WTC11 (cell line): ENCODE results near the gene ABCD2. TPM values are rescaled to one million over a fixed set of nuclear protein-coding genes. Genes with fewer than 3 reads are reported as not detected.

Experiments used
- ATAC-seq: fragments of 200-7000 bp; cut with Tn5 transposase; 2 replicates; pipeline ENCODE4 v1.10.0; 2021; ENCODE audit warnings: mild to moderate bottlenecking, moderate library complexity
- CTCF ChIA-PET: fragments of 300-600 bp; sonication (Branson Sonifier 250); formaldehyde crosslinking; loops from one replicate; lab custom pipeline; 2021; ENCODE audit warnings: antibody characterized with exemption; lab: Charles Lee
- POLR2A ChIA-PET: fragments of 350-600 bp; sonication (Branson Sonifier 250); formaldehyde crosslinking; loops from one replicate; lab custom pipeline; 2021; ENCODE audit warnings: antibody characterized with exemption; lab: Charles Lee
- DNase-seq: peaks from one replicate; pipeline ENCODE4 v3.0.0; 2021; ENCODE audit warnings: low spot score
- H3K27ac Mint-ChIP-seq: 2 replicates; pipeline ENCODE4 v1.8.0; 2021; ENCODE audit warnings: mixed read lengths
- H3K27me3 Mint-ChIP-seq: 2 replicates; pipeline ENCODE4 v1.8.0; 2021; ENCODE audit warnings: low read depth, mild to moderate bottlenecking, moderate library complexity, mixed read lengths
- H3K36me3 Mint-ChIP-seq: 2 replicates; pipeline ENCODE4 v1.8.0; 2021; ENCODE audit warnings: mixed read lengths
- H3K4me1 Mint-ChIP-seq: 2 replicates; pipeline ENCODE4 v1.8.0; 2022; ENCODE audit warnings: mixed read lengths
- H3K4me3 Mint-ChIP-seq: 2 replicates; pipeline ENCODE4 v1.8.0; 2021; ENCODE audit warnings: mild to moderate bottlenecking, moderate library complexity, mixed read lengths
- H3K9me3 Mint-ChIP-seq: 2 replicates; pipeline ENCODE4 v1.8.0; 2021; ENCODE audit warnings: mixed read lengths
- ETV6 ChIP-seq: sonication (generic); formaldehyde crosslinking; IDR thresholded peaks from 2 replicates; pipeline ENCODE4 v1.8.1; 2022; ENCODE audit warnings: mild to moderate bottlenecking, missing genetic modification reagents
- FOXJ3 ChIP-seq: sonication (generic); formaldehyde crosslinking; IDR thresholded peaks from 2 replicates; pipeline ENCODE4 v1.9.0; 2021; ENCODE audit warnings: missing genetic modification reagents, mild to moderate bottlenecking, borderline replicate concordance
- FOXK1 ChIP-seq: sonication (generic); formaldehyde crosslinking; IDR thresholded peaks from 2 replicates; pipeline ENCODE4 v1.8.0; 2022; ENCODE audit warnings: mild to moderate bottlenecking, moderate library complexity, missing genetic modification reagents
- GRHL2 ChIP-seq: fragments of 250-450 bp; sonication (Bioruptor Pico); IDR thresholded peaks from 2 replicates; pipeline ENCODE4 v1.8.0; 2022; ENCODE audit warnings: mild to moderate bottlenecking, moderate library complexity; ENCODE audit not compliant: insufficient replicate concordance, severe bottlenecking
- HMGA2 ChIP-seq: fragments of 250-450 bp; sonication (Bioruptor Pico); IDR thresholded peaks from 2 replicates; pipeline ENCODE4 v1.4.0; 2021; ENCODE audit warnings: mild to moderate bottlenecking, moderate library complexity
- NFATC4 ChIP-seq: fragments of 250-450 bp; sonication (Bioruptor Pico); IDR thresholded peaks from 2 replicates; pipeline ENCODE4 v1.9.0; 2021; ENCODE audit warnings: mild to moderate bottlenecking
- NR2C2 ChIP-seq: sonication (generic); formaldehyde crosslinking; IDR thresholded peaks from 2 replicates; pipeline ENCODE4 v1.8.0; 2022; ENCODE audit warnings: mild to moderate bottlenecking, missing genetic modification reagents
- SMAD3 ChIP-seq: sonication (generic); formaldehyde crosslinking; IDR thresholded peaks from 2 replicates; pipeline ENCODE4 v1.8.0; 2022; ENCODE audit warnings: missing genetic modification reagents, mild to moderate bottlenecking, borderline replicate concordance
- TCF7 ChIP-seq: sonication (generic); formaldehyde crosslinking; IDR thresholded peaks from 2 replicates; pipeline ENCODE4 v1.8.0; 2022; ENCODE audit warnings: mild to moderate bottlenecking, low read depth, missing genetic modification reagents, moderate library complexity
- TP53 ChIP-seq: sonication (generic); formaldehyde crosslinking; IDR thresholded peaks from 2 replicates; pipeline ENCODE4 v1.8.1; 2023; ENCODE audit warnings: mild to moderate bottlenecking, missing genetic modification reagents
- ZNF121 ChIP-seq: sonication (generic); formaldehyde crosslinking; IDR thresholded peaks from 2 replicates; pipeline ENCODE4 v1.8.0; 2023; ENCODE audit warnings: missing genetic modification reagents
- ZNF138 ChIP-seq: sonication (generic); formaldehyde crosslinking; conservative IDR thresholded peaks from 2 replicates; pipeline ENCODE4 v1.8.1; 2022; ENCODE audit warnings: mild to moderate bottlenecking, moderate library complexity, missing genetic modification reagents
- ZNF263 ChIP-seq: sonication (generic); formaldehyde crosslinking; IDR thresholded peaks from 2 replicates; pipeline ENCODE4 v1.8.1; 2022; ENCODE audit warnings: low read depth, mild to moderate bottlenecking, moderate library complexity, missing genetic modification reagents
- ZNF416 ChIP-seq: fragments of 250-450 bp; sonication (Bioruptor Pico); IDR thresholded peaks from 2 replicates; pipeline ENCODE4 v1.9.0; 2021; ENCODE audit warnings: mild to moderate bottlenecking, inconsistent platforms
- total RNA-seq: library from RNA; stranded (reverse); gene quantifications from 3 replicates; pipeline ENCODE4 v1.2.3, GENCODE V29; 2021
- TF ChIP-seq, protein P1 (sequence below): sonication (generic); formaldehyde crosslinking; IDR thresholded peaks from 2 replicates; pipeline ENCODE4 v1.8.0; 2022; ENCODE audit warnings: missing genetic modification reagents
- TF ChIP-seq, protein P2 (sequence below): sonication (generic); formaldehyde crosslinking; IDR thresholded peaks from 2 replicates; pipeline ENCODE4 v1.8.1; 2022; ENCODE audit warnings: low read depth, mild to moderate bottlenecking, moderate library complexity, missing genetic modification reagents, borderline replicate concordance
- TF ChIP-seq, protein P3 (sequence below): sonication (generic); formaldehyde crosslinking; IDR thresholded peaks from 2 replicates; pipeline ENCODE4 v1.8.0; 2022; ENCODE audit warnings: mild to moderate bottlenecking, missing genetic modification reagents
- TF ChIP-seq, protein P4 (sequence below): sonication (generic); formaldehyde crosslinking; conservative IDR thresholded peaks from 2 replicates; pipeline ENCODE4 v1.8.1; 2023; ENCODE audit warnings: mild to moderate bottlenecking, low read depth, missing genetic modification reagents, moderate library complexity
- TF ChIP-seq, protein P5 (sequence below): fragments of 250-450 bp; sonication (Bioruptor Pico); IDR thresholded peaks from 2 replicates; pipeline ENCODE4 v1.8.0; 2021; ENCODE audit warnings: mild to moderate bottlenecking

Gene ABCD2
- total RNA-seq, 1 experiment from 2014 or later: not detected

DNA sequence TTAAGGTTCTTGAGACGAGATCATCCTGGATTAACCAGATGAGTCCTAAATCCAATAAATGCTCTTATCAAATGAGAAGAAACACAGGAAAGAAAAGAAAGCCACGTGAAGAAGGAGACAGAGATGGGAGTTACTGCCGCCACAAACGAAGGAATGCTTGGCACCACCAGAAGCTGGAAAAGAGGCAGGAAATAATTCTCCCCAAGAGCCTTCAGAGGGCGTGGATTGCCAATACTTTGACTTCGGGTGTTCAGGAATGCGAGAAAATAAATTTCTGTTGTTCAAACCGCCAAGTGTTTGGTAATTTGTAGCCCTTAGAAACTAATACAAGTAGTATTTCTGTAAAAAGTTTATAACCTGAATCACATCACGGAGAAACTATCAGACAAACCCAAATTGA lies 31.3 kb downstream of the ABCD2 start (continued):
- TF ChIP-seq, protein P1, sequence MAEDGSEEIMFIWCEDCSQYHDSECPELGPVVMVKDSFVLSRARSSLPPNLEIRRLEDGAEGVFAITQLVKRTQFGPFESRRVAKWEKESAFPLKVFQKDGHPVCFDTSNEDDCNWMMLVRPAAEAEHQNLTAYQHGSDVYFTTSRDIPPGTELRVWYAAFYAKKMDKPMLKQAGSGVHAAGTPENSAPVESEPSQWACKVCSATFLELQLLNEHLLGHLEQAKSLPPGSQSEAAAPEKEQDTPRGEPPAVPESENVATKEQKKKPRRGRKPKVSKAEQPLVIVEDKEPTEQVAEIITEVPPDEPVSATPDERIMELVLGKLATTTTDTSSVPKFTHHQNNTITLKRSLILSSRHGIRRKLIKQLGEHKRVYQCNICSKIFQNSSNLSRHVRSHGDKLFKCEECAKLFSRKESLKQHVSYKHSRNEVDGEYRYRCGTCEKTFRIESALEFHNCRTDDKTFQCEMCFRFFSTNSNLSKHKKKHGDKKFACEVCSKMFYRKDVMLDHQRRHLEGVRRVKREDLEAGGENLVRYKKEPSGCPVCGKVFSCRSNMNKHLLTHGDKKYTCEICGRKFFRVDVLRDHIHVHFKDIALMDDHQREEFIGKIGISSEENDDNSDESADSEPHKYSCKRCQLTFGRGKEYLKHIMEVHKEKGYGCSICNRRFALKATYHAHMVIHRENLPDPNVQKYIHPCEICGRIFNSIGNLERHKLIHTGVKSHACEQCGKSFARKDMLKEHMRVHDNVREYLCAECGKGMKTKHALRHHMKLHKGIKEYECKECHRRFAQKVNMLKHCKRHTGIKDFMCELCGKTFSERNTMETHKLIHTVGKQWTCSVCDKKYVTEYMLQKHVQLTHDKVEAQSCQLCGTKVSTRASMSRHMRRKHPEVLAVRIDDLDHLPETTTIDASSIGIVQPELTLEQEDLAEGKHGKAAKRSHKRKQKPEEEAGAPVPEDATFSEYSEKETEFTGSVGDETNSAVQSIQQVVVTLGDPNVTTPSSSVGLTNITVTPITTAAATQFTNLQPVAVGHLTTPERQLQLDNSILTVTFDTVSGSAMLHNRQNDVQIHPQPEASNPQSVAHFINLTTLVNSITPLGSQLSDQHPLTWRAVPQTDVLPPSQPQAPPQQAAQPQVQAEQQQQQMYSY (CRISPR knock-in tag): no peak
- TF ChIP-seq, protein P2, sequence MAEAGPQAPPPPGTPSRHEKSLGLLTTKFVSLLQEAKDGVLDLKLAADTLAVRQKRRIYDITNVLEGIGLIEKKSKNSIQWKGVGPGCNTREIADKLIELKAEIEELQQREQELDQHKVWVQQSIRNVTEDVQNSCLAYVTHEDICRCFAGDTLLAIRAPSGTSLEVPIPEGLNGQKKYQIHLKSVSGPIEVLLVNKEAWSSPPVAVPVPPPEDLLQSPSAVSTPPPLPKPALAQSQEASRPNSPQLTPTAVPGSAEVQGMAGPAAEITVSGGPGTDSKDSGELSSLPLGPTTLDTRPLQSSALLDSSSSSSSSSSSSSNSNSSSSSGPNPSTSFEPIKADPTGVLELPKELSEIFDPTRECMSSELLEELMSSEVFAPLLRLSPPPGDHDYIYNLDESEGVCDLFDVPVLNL (CRISPR knock-in tag): no peak
- TF ChIP-seq TCF7 (CRISPR knock-in tag) (no peak), FOXK1 (CRISPR knock-in tag) (no peak), ZNF138 (no peak), ETV6 (CRISPR knock-in tag) (no peak), NR2C2 (CRISPR knock-in tag) (no peak), FOXJ3 (CRISPR knock-in tag) (no peak), GRHL2 (CRISPR knock-in tag) (no peak)
- TF ChIP-seq, protein P3, sequence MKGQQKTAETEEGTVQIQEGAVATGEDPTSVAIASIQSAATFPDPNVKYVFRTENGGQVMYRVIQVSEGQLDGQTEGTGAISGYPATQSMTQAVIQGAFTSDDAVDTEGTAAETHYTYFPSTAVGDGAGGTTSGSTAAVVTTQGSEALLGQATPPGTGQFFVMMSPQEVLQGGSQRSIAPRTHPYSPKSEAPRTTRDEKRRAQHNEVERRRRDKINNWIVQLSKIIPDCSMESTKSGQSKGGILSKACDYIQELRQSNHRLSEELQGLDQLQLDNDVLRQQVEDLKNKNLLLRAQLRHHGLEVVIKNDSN: no peak
- TF ChIP-seq, protein P4, sequence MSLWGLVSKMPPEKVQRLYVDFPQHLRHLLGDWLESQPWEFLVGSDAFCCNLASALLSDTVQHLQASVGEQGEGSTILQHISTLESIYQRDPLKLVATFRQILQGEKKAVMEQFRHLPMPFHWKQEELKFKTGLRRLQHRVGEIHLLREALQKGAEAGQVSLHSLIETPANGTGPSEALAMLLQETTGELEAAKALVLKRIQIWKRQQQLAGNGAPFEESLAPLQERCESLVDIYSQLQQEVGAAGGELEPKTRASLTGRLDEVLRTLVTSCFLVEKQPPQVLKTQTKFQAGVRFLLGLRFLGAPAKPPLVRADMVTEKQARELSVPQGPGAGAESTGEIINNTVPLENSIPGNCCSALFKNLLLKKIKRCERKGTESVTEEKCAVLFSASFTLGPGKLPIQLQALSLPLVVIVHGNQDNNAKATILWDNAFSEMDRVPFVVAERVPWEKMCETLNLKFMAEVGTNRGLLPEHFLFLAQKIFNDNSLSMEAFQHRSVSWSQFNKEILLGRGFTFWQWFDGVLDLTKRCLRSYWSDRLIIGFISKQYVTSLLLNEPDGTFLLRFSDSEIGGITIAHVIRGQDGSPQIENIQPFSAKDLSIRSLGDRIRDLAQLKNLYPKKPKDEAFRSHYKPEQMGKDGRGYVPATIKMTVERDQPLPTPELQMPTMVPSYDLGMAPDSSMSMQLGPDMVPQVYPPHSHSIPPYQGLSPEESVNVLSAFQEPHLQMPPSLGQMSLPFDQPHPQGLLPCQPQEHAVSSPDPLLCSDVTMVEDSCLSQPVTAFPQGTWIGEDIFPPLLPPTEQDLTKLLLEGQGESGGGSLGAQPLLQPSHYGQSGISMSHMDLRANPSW (CRISPR knock-in tag): no peak

DNA sequence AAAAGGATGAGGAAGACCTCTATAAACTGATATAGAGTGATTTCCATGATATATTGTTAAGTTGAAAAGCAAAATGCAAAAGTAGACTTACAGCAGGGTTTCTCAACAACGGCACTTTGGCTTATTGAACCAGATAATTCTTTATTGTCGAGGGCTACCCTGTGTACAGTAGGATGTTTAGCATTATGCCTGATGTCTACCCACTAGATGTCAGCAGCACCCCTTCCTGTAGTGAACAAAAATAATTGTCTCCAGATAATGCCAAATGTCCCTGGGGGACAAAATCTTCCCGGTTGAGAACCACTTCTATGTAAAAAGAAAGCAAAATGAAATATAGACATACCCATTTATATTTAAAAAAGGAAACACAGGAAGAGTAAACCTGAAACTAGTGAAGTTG lies 32.4 kb downstream of the ABCD2 start:
- DNase-seq (no peak), ATAC-seq (no peak)
- Mint-ChIP-seq H3K4me1 (no peaks in the 10 kb centered on the region), H3K27ac (no peak overlapping the region), H3K27me3 (no peaks in the 10 kb centered on the region), H3K9me3 (peaks cover 8% of the 10 kb centered on the region; the same call in 1 of the 2 replicates), H3K4me3 (no peak overlapping the region), H3K36me3 (no peaks in the 10 kb centered on the region)
- POLR2A ChIA-PET: no interaction called here
- CTCF ChIA-PET: no interaction called here
- TF ChIP-seq NR2C2 (CRISPR knock-in tag) (no peak), ETV6 (CRISPR knock-in tag) (no peak), TP53 (no peak), ZNF121 (CRISPR knock-in tag) (no peak), HMGA2 (CRISPR knock-in tag) (no peak), NFATC4 (CRISPR knock-in tag) (no peak), ZNF416 (CRISPR knock-in tag) (no peak), ZNF263 (no peak), SMAD3 (CRISPR knock-in tag) (no peak)
- TF ChIP-seq, protein P2 (CRISPR knock-in tag): no peak
- TF ChIP-seq, protein P3: no peak
- TF ChIP-seq, protein P5, sequence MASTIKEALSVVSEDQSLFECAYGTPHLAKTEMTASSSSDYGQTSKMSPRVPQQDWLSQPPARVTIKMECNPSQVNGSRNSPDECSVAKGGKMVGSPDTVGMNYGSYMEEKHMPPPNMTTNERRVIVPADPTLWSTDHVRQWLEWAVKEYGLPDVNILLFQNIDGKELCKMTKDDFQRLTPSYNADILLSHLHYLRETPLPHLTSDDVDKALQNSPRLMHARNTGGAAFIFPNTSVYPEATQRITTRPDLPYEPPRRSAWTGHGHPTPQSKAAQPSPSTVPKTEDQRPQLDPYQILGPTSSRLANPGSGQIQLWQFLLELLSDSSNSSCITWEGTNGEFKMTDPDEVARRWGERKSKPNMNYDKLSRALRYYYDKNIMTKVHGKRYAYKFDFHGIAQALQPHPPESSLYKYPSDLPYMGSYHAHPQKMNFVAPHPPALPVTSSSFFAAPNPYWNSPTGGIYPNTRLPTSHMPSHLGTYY (CRISPR knock-in tag): no peak
